Bronchial epithelial cell (primary cell): ENCODE data around the gene TJP2. TPM values are rescaled to one million over a fixed set of nuclear protein-coding genes. Genes with fewer than 3 reads are reported as not detected.

Experiments used
- DNase-seq: peaks from one replicate; pipeline ENCODE4 v3.0.0-alpha.2; 2010; ENCODE audit warnings: low read depth
- FAIRE-seq: peaks from 2 replicates; lab custom pipeline; 2011; peaks lifted over from hg19 to GRCh38; lab: Jason Lieb, UNC
- H3K27me3 ChIP-seq: 2 replicates; pipeline ENCODE4 v1.5.1; 2011; ENCODE audit warnings: low read length; ENCODE audit not compliant: control insufficient read depth, insufficient read depth
- H3K36me3 ChIP-seq: 2 replicates; pipeline ENCODE4 v1.5.1; 2011; ENCODE audit warnings: low read length; ENCODE audit not compliant: control insufficient read depth, insufficient read depth
- H3K4me3 ChIP-seq: 2 replicates; pipeline ENCODE4 v1.5.1; 2011; ENCODE audit warnings: mild to moderate bottlenecking, low read depth, low read length, control low read depth
- total RNA-seq: library from RNA; depleted of rRNA; stranded (reverse); fragments of >200 nt; gene quantifications from 2 replicates; pipeline ENCODE4 v1.2.1, GENCODE V29; 2014
- TF ChIP-seq, protein P1 (sequence below): IDR thresholded peaks from 2 replicates; pipeline ENCODE4 v1.5.1; 2011; ENCODE audit warnings: mild to moderate bottlenecking, moderate library complexity, low read length, control low read depth, inconsistent platforms; ENCODE audit not compliant: insufficient read depth, severe bottlenecking

Gene TJP2
- total RNA-seq, 1 donor from 2014 or later: 80.3 TPM

DNA sequence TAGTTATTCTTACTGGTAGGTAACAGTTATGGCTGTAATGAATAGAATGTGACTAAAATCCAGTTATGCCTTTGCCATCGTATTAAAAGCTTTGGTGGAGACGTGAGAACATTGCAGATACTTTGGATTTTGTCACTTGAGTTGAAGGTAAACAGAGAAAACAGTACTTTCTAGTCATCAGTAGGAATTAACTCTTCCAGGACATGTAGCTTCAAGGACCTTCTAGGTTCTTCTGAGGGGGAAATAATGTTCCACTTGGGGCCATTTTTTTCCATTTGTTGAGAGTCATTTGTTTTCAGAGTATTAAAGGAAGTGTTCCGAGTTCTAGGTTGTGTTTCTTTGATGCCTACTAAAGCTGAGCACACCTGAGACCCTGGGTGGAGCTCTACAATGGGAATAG, 6.1 kb downstream of the TJP2 start:
- FAIRE-seq (no peak), DNase-seq (no peak)
- Histone ChIP-seq H3K27me3 (no peaks in the 10 kb centered on the region), H3K4me3 (no peak overlapping the region), H3K36me3 (no peaks in the 10 kb centered on the region)
- TF ChIP-seq, protein P1, sequence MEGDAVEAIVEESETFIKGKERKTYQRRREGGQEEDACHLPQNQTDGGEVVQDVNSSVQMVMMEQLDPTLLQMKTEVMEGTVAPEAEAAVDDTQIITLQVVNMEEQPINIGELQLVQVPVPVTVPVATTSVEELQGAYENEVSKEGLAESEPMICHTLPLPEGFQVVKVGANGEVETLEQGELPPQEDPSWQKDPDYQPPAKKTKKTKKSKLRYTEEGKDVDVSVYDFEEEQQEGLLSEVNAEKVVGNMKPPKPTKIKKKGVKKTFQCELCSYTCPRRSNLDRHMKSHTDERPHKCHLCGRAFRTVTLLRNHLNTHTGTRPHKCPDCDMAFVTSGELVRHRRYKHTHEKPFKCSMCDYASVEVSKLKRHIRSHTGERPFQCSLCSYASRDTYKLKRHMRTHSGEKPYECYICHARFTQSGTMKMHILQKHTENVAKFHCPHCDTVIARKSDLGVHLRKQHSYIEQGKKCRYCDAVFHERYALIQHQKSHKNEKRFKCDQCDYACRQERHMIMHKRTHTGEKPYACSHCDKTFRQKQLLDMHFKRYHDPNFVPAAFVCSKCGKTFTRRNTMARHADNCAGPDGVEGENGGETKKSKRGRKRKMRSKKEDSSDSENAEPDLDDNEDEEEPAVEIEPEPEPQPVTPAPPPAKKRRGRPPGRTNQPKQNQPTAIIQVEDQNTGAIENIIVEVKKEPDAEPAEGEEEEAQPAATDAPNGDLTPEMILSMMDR: no peak

DNA sequence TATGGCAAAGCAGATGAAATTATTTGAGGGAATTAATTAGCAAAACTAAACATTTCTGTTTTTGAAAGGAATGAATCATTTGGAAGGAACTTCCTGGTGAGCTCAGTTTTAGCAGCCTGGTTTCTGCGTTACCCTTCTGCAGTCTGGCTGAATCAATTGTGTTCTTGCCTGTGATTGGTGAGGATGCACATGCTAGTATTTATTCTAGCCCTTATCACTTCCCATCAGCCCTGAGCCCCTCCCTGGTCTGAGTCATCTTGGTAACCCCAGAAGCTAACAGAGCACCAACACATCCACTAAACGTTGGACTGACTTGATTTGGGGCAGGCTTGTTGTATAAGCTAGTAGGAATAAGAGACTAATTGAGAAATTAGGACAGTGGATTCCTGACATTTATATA, 6.6 kb downstream of the TJP2 start:
- TF ChIP-seq, protein P1: no peak
- Histone ChIP-seq H3K36me3 (no peaks in the 10 kb centered on the region), H3K4me3 (no peak overlapping the region), H3K27me3 (no peaks in the 10 kb centered on the region)
- peak; percentile 99 for DNase-seq
- FAIRE-seq: no peak

DNA sequence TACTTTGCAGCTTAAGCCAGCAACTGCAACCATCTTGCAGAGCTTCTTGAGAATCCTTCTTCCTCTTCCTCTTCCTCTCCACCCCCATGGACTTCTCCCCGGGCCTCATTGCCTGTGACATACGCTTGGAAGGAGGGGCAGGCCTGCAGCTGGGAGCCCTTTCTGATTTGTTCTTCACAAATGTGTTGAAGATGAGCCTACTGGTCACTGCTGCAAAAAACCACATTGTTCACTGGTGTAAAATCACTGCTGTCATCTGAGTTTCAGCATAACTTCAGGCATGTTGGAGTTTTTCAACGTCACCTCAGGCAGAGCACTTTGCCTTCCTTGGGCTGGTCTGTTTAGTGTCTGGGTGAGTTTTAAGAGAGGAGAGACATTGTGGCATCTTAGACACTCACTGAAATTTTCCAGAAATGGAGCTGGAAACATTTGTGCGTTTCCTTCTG, 7.9 kb downstream of the TJP2 start:
- Histone ChIP-seq H3K4me3 (no peak overlapping the region), H3K36me3 (no peaks in the 10 kb centered on the region), H3K27me3 (no peaks in the 10 kb centered on the region)
- TF ChIP-seq, protein P1: no peak
- DNase-seq (no peak), FAIRE-seq (no peak)

DNA sequence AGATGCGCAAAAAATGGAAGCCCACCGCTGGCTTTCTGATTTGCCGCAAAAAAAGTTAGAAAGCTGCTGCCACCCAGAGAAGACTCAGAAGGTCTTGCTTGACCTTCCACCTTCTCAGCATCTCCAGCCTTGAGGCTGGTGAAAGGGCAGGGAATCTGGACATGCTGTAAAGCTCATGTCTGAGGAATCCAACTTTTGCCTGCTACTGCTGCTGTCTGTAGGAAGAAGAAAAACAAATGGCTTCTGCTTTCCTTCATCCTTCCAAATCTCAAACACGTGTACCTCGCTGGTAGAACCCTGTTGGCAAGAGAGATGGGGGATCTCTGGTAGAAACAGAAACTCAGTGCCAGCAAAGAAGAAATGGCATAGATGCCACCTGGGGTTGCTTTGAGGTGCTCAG, 10.2 kb downstream of the TJP2 start:
- no peak for DNase-seq
- Histone ChIP-seq H3K27me3 (no peaks in the 10 kb centered on the region), H3K4me3 (no peak overlapping the region), H3K36me3 (no peaks in the 10 kb centered on the region)
- FAIRE-seq: no peak
- TF ChIP-seq, protein P1: no peak

DNA sequence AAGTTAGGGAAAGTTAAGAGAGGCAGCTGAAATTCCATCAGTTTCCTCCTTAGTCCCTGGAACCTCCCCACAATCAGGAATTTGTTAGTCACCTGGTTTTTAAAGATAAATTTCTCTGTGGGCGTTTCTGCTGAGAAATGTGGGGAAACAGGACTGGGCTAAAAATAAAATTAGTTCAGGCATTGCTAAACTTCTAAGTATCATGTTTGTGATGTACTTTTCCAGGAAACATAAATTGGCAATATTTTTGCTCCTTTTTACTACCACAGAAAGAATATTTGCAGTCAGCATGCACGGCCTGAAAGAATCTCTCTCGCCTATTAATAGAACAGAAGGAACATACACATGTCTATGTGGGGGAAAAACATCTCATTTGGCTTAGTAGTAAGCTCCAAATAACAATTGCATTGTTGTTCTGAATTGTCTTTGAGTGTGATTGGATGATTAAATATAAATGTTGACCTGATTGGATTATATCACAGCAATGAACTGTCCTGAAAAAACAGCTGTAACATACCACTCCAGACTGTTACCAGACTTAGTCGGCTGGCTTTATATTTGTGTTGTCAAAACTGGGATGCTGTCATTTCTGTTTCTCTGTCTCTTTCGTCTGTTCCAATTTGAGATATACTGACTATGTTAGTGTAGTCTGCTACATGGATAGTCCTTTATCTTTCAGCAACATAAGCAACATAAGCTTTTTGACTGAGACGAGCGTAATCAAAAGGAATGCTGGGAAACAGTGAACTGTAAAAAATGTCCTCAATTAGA, 12.9 kb downstream of the TJP2 start:
- Histone ChIP-seq H3K36me3 (no peaks in the 10 kb centered on the region), H3K4me3 (no peak overlapping the region), H3K27me3 (no peaks in the 10 kb centered on the region)
- TF ChIP-seq, protein P1: no peak
- peak; percentile 85 for DNase-seq
- FAIRE-seq: no peak
